HEK293T (cell line): ENCODE measurements around the gene KIAA0513.

Source experiments
- CTCF ChIA-PET: fragments of 350-600 bp; formaldehyde crosslinking; extraction: SDS; loops from one replicate; lab custom pipeline; 2021; ENCODE audit warnings: antibody characterized with exemption, inconsistent platforms; lab: Yijun Ruan, JAX
- POLR2A ChIA-PET: fragments of 350-600 bp; formaldehyde crosslinking; extraction: SDS; loops from one replicate; lab custom pipeline; 2020; ENCODE audit warnings: antibody characterized with exemption, inconsistent platforms; lab: Yijun Ruan, JAX
- DNase-seq: peaks from one replicate; pipeline ENCODE4 v3.0.0; 2012; ENCODE audit warnings: mixed read lengths; ENCODE audit errors: extremely low spot score
- ARNT ChIP-seq: fragments of 450-650 bp; IDR thresholded peaks from 2 replicates; pipeline ENCODE4 v1.6.1; 2017; ENCODE audit warnings: mild to moderate bottlenecking
- BHLHE40 ChIP-seq: fragments of 450-650 bp; IDR thresholded peaks from 2 replicates; pipeline ENCODE4 v1.6.1; 2016; ENCODE audit warnings: mild to moderate bottlenecking, moderate library complexity, borderline replicate concordance
- CTBP1 ChIP-seq: fragments of 450-650 bp; IDR thresholded peaks from 2 replicates; pipeline ENCODE4 v1.6.1; 2016; ENCODE audit warnings: borderline replicate concordance
- ELF4 ChIP-seq: fragments of 450-650 bp; IDR thresholded peaks from 2 replicates; pipeline ENCODE4 v1.6.1; 2017; ENCODE audit warnings: antibody characterized with exemption
- FOXA1 ChIP-seq: fragments of 450-650 bp; IDR thresholded peaks from 2 replicates; pipeline ENCODE4 v1.6.1; 2016; ENCODE audit warnings: mild to moderate bottlenecking
- FOXK2 ChIP-seq: fragments of 450-650 bp; IDR thresholded peaks from 2 replicates; pipeline ENCODE4 v1.6.1; 2016; ENCODE audit warnings: mild to moderate bottlenecking
- FOXM1 ChIP-seq: fragments of 450-650 bp; IDR thresholded peaks from 2 replicates; pipeline ENCODE4 v1.6.1; 2017; ENCODE audit warnings: mild to moderate bottlenecking, borderline replicate concordance
- HDGF ChIP-seq: fragments of 450-650 bp; IDR thresholded peaks from 2 replicates; pipeline ENCODE4 v1.6.1; 2017; ENCODE audit warnings: antibody characterized with exemption, borderline replicate concordance
- L3MBTL2 ChIP-seq: fragments of 450-650 bp; conservative IDR thresholded peaks from 2 replicates; pipeline ENCODE4 v1.6.1; 2016; ENCODE audit warnings: mild to moderate bottlenecking
- LEF1 ChIP-seq: fragments of 450-650 bp; IDR thresholded peaks from 2 replicates; pipeline ENCODE4 v1.6.1; 2017; ENCODE audit warnings: mild to moderate bottlenecking, borderline replicate concordance
- NFRKB ChIP-seq: fragments of 450-650 bp; IDR thresholded peaks from 2 replicates; pipeline ENCODE4 v1.6.1; 2016; ENCODE audit warnings: mild to moderate bottlenecking, moderate library complexity
- SP1 ChIP-seq: fragments of 450-650 bp; IDR thresholded peaks from 2 replicates; pipeline ENCODE4 v1.6.1; 2017
- SUZ12 ChIP-seq: fragments of 450-650 bp; IDR thresholded peaks from 2 replicates; pipeline ENCODE4 v1.6.1; 2016; ENCODE audit warnings: mild to moderate bottlenecking
- TARDBP ChIP-seq: fragments of 450-650 bp; IDR thresholded peaks from 2 replicates; pipeline ENCODE4 v1.6.1; 2016
- ZNF384 ChIP-seq: fragments of 450-650 bp; IDR thresholded peaks from 2 replicates; pipeline ENCODE4 v1.6.1; 2016
- TF ChIP-seq, protein P1 (sequence below): fragments of 450-650 bp; IDR thresholded peaks from 2 replicates; pipeline ENCODE4 v1.6.1; 2016

Gene KIAA0513

DNA sequence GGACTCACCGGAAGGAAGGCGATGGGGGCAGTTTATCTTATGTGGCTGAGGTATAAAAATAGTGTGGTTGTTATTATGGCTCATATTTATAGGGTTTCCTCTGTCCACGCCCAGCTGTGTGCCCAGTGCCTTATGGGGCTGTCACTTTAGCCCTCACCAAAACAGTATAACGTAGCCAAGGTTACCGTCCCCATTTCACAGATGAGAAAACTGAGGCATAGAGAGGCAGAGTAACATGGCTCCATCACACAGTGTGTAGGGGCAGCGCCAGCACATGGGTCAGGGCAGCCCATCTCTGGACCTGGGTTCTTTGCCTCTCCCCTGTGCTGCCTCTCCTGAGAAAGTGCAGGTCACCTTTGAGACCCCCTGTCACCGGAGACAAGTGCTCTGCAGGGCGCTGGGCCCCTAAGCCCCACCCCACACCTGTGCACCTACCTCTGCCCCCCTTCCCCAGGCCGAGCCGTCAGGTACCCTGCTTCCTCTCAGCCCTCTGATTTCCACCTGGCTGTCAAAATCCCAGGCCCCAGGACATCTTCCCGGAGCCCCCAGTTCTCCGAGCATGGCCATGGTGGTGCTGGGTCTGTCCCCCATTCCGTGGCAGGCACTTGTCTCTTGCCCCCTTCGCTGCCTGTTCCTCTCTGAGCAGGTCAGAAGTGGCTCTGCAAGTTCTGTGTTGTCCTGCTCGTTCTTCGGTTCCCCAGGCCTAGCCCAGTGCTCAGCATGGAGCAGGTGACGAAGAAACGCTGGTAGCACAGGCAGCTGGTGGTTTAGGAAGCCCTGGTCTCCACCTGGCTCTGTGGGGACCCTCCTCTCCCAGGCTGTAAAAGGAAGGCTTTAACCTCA lies 7.2 kb downstream of the KIAA0513 start:
- TF ChIP-seq SP1 = no peak
- TF ChIP-seq FOXA1 = no peak
- TF ChIP-seq L3MBTL2 = no peak
- no peak for TF ChIP-seq FOXK2
- TF ChIP-seq ELF4 = no peak
- TF ChIP-seq ZNF384 = no peak
- no peak for TF ChIP-seq FOXM1
- TF ChIP-seq, protein P1, sequence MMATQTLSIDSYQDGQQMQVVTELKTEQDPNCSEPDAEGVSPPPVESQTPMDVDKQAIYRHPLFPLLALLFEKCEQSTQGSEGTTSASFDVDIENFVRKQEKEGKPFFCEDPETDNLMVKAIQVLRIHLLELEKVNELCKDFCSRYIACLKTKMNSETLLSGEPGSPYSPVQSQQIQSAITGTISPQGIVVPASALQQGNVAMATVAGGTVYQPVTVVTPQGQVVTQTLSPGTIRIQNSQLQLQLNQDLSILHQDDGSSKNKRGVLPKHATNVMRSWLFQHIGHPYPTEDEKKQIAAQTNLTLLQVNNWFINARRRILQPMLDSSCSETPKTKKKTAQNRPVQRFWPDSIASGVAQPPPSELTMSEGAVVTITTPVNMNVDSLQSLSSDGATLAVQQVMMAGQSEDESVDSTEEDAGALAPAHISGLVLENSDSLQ = no peak
- TF ChIP-seq LEF1 = no peak
- TF ChIP-seq TARDBP = no peak
- TF ChIP-seq HDGF = no peak
- TF ChIP-seq BHLHE40 = no peak
- TF ChIP-seq SUZ12 = no peak
- no peak for TF ChIP-seq CTBP1
- TF ChIP-seq NFRKB = no peak
- no peak for TF ChIP-seq ARNT
- ChIA-PET CTCF (interaction anchor here (0.7 kb wide), 1 partner anchor 662 kb away, joined by 4 read pairs; no protein-coding TSS in a partner anchor), POLR2A (no interaction called here)
- DNase-seq = no peak

DNA sequence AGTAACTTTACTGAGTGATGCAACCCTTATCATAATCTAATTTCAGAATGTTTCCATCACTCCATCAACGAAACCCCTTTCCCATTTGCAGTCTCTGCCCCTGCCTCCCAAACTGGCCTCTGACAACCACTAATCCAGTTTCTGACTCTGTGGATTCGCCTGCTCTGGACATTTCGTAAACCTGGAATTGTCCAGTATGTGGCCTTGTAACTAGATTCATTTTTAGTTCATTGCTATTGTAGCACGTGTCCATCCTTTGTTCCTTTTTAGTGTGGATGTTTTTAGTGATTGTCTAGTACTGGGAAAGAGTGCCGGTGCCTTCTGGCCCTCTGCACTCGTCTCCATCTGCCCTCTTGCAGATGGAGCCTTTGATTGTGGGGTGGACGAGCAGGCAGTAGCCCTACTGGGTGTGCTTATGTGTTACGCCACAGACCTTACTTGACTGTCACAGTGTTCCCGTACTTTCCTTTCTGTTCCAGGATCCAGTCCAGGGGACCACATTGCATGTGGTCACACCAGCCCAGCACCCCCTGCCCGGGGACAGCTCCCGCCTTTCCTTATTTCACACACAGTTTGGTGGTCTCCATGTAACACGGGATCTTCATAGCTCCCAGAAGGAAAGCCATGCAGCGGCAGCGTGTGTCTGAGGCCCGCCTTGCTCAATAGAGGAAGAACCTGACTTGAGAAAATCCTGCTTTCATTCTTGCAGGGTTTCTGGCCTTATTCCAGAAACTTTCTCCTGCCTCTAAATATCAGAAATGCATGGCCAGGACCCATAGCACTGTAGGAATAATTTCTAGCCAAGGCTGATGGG lies 8.8 kb downstream of the KIAA0513 start:
- DNase-seq = no peak
- CTCF ChIA-PET = no interaction called here
- TF ChIP-seq TARDBP (no peak), NFRKB (no peak), HDGF (no peak), L3MBTL2 (no peak), ARNT (no peak), SP1 (no peak), BHLHE40 (no peak), CTBP1 (no peak), FOXK2 (no peak), FOXA1 (no peak), LEF1 (no peak)
- TF ChIP-seq, protein P1 = no peak
- POLR2A ChIA-PET = interaction anchor here (1.1 kb wide), 1 partner anchor 11 kb away, joined by 3 read pairs; no protein-coding TSS in a partner anchor

DNA sequence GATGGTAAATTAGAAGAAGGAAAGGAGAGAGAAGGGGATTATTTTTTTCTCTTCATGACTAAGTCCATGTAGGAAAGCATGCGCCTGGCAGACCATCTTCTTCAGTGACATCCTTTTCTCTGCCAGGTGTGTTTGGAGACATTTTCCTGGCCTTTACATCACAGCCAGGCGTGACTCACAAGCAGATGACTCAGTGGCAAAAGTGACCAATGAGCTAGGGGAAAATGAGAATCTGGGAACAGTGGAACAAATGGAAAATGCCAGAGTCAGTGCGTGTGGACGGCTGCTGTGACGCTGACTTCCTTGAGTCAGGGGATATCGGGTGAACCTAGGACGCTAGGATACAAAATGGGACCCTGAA lies 9.4 kb downstream of the KIAA0513 start:
- TF ChIP-seq FOXM1 = no peak
- no peak for TF ChIP-seq ELF4
- no peak for TF ChIP-seq CTBP1
- ChIA-PET CTCF (no interaction called here), POLR2A (interaction anchor here (0.6 to 1.1 kb wide), 2 partner anchors 8 to 10 kb away, joined by 3 read pairs; no protein-coding TSS in a partner anchor)
- no peak for DNase-seq

DNA sequence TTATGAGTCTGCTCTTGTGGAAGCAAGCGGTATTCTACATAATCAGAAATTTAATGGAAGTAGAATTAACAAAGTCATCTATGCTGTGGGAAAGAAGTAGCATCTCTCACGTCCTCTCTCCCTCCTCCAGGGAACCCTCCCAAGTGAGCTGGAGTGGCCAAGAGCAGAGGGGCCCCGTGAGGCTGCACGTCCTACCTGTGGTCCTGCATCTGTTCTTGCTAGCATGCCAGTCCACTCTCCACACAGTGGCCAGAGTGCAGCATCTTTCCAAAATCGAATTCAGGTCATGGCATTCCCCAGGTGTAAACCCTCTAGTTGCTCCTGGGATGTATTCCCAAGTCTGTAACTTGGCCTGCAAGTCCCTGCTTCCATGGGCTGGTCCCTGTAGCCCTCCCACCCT lies 10.1 kb downstream of the KIAA0513 start:
- TF ChIP-seq, protein P1 = no peak
- no peak for TF ChIP-seq BHLHE40
- no peak for TF ChIP-seq L3MBTL2
- TF ChIP-seq CTBP1 = no peak
- TF ChIP-seq FOXK2 = no peak
- no peak for TF ChIP-seq LEF1
- no peak for TF ChIP-seq FOXM1
- no peak for TF ChIP-seq SUZ12
- TF ChIP-seq HDGF = no peak
- TF ChIP-seq FOXA1 = no peak
- no peak for TF ChIP-seq TARDBP
- TF ChIP-seq NFRKB = no peak
- no peak for TF ChIP-seq ARNT
- TF ChIP-seq ZNF384 = no peak
- TF ChIP-seq SP1 = no peak
- no peak for DNase-seq
- ChIA-PET CTCF (interaction anchor here (0.6 kb wide), 1 partner anchor 95 kb away, joined by 3 read pairs; no protein-coding TSS in a partner anchor), POLR2A (interaction anchor here (0.6 to 1.1 kb wide), 2 partner anchors 9 kb away, joined by 3 read pairs; no protein-coding TSS in a partner anchor)

DNA sequence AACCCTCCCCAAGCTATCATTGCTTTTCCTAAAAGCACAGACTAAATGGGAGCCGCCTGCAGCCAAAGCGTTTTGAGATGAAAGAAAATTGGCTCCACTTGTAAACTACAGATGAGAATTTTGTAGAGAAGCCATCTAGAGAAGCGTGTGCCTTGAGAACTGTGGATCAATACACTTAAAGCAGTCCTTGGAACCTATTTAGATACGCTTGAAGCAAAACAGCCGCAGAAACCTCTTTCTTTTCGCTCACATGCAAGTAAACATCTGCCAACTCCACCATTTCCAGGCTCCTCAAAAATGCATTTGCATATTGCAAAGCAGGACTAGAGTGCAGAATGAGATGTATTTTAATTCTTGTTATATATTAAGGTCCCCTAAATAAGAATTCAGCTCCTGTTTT lies 13.1 kb downstream of the KIAA0513 start:
- ChIA-PET POLR2A (no interaction called here), CTCF (no interaction called here)
- no peak for TF ChIP-seq LEF1
- no peak for TF ChIP-seq ZNF384
- TF ChIP-seq CTBP1 = no peak
- TF ChIP-seq FOXA1 = no peak
- TF ChIP-seq SP1 = no peak
- TF ChIP-seq BHLHE40 = no peak
- TF ChIP-seq ELF4 = no peak
- TF ChIP-seq HDGF = no peak
- no peak for TF ChIP-seq FOXK2
- TF ChIP-seq, protein P1 = no peak
- TF ChIP-seq TARDBP = no peak
- TF ChIP-seq ARNT = no peak
- no peak for TF ChIP-seq NFRKB
- TF ChIP-seq L3MBTL2 = no peak
- TF ChIP-seq SUZ12 = no peak
- DNase-seq = no peak
